ENCODE results near the gene MAB21L3. TPM values are rescaled to one million over a fixed set of nuclear protein-coding genes. Genes with fewer than 3 reads are reported as not detected.

MAB21L3 gene
- not detected in 5 replicates for total RNA-seq (2022; extraction: Qiagen RNA extraction; ENCODE audit: low read depth)

GRCh38 chr1:116110567-116111523 is at the start of gene MAB21L3:
Gene MAB21L3, plus strand, starts transcription at chr1:116111399. Its CDS starts 1,217 bp downstream, at chr1:116112616.

Other genes with a start within 250 kb of the MAB21L3 start
- gene SLC22A15, start 134.9 kb upstream of the MAB21L3 start, total RNA-seq (2022; extraction: Qiagen RNA extraction; ENCODE audit: low read depth) = 0.27 to 0.85 TPM (median 0.54 TPM) in 5 replicates

All from A549 treated with RU486 at 1 μM for 4 hours (cell line).